Type B pancreatic cell (in vitro differentiated cells): ENCODE results near the gene MAP1LC3B. TPM values are rescaled to one million over a fixed set of nuclear protein-coding genes. Genes with fewer than 3 reads are reported as not detected.

Experiments used
- DNase-seq: peaks from one replicate; pipeline ENCODE4 v3.0.0; 2021; ENCODE audit warnings: mixed read lengths; ENCODE audit not compliant: unreplicated experiment; ENCODE audit errors: extremely low spot score
- H3K27ac Mint-ChIP-seq: 2 replicates; pipeline ENCODE4 v1.8.0; 2021; ENCODE audit warnings: mild to moderate bottlenecking, mixed read lengths
- H3K27me3 Mint-ChIP-seq: 2 replicates; pipeline ENCODE4 v1.8.0; 2021; ENCODE audit warnings: mixed read lengths
- H3K36me3 Mint-ChIP-seq: 2 replicates; pipeline ENCODE4 v1.8.0; 2021; ENCODE audit warnings: mixed read lengths
- H3K4me1 Mint-ChIP-seq: one replicate; pipeline ENCODE4 v1.8.0; 2021; ENCODE audit warnings: mixed read lengths; ENCODE audit not compliant: unreplicated experiment
- H3K4me3 Mint-ChIP-seq: 2 replicates; pipeline ENCODE4 v1.8.0; 2021; ENCODE audit warnings: mild to moderate bottlenecking, mixed read lengths
- H3K9me3 Mint-ChIP-seq: 2 replicates; pipeline ENCODE4 v1.8.0; 2021; ENCODE audit warnings: mixed read lengths
- CTCF ChIP-seq: fragments of 200-600 bp; sonication (generic); conservative IDR thresholded peaks from 2 replicates; pipeline ENCODE4 v1.5.0; 2021; ENCODE audit warnings: antibody characterized with exemption, mild to moderate bottlenecking
- total RNA-seq: library from RNA; stranded (reverse); gene quantifications from 2 replicates; pipeline ENCODE4 v1.2.1, GENCODE V29; 2021; ENCODE audit warnings: low replicate concordance

Gene MAP1LC3B
- total RNA-seq, 1 donor from 2014 or later, result 44.4 TPM

GRCh38 chr16:87369796-87370719, 22.1 kb upstream of the MAP1LC3B start:
- no peaks in the 10 kb centered on the region for H3K9me3 Mint-ChIP-seq
- no peak overlapping the region for H3K27ac Mint-ChIP-seq
- no peak overlapping the region for H3K4me3 Mint-ChIP-seq

GRCh38 chr16:87371261-87371866, 20.8 kb upstream of the MAP1LC3B start:
- no peak overlapping the region for H3K27ac Mint-ChIP-seq
- no peak overlapping the region for H3K4me3 Mint-ChIP-seq
- no peak for DNase-seq
- no peaks in the 10 kb centered on the region for H3K36me3 Mint-ChIP-seq
- no peaks in the 10 kb centered on the region for H3K9me3 Mint-ChIP-seq
- H3K4me1 Mint-ChIP-seq, result peaks cover 32% of the 10 kb centered on the region
- no peaks in the 10 kb centered on the region for H3K27me3 Mint-ChIP-seq
- TF ChIP-seq CTCF, result no peak

More at GRCh38 chr16:87369796-87370719, 22.1 kb upstream of the MAP1LC3B start:
- DNase-seq, result no peak
- H3K36me3 Mint-ChIP-seq, result no peaks in the 10 kb centered on the region
- peaks cover 26% of the 10 kb centered on the region for H3K4me1 Mint-ChIP-seq
- H3K27me3 Mint-ChIP-seq, result no peaks in the 10 kb centered on the region
- no peak for TF ChIP-seq CTCF

GRCh38 chr16:87372305-87372704, 19.8 kb upstream of the MAP1LC3B start:
- no peak overlapping the region for H3K27ac Mint-ChIP-seq
- no peaks in the 10 kb centered on the region for H3K27me3 Mint-ChIP-seq
- no peaks in the 10 kb centered on the region for H3K36me3 Mint-ChIP-seq
- peaks cover 32% of the 10 kb centered on the region for H3K4me1 Mint-ChIP-seq
- DNase-seq, result no peak
- no peak overlapping the region for H3K4me3 Mint-ChIP-seq
- H3K9me3 Mint-ChIP-seq, result no peaks in the 10 kb centered on the region
- TF ChIP-seq CTCF, result no peak

GRCh38 chr16:87374313-87374712, 17.8 kb upstream of the MAP1LC3B start:
- TF ChIP-seq CTCF, result no peak
- Mint-ChIP-seq H3K4me1 (peaks cover 17% of the 10 kb centered on the region), H3K9me3 (no peaks in the 10 kb centered on the region), H3K4me3 (no peak overlapping the region), H3K27me3 (no peaks in the 10 kb centered on the region), H3K36me3 (no peaks in the 10 kb centered on the region), H3K27ac (no peak overlapping the region)
- no peak for DNase-seq

GRCh38 chr16:87375426-87376135, 16.6 kb upstream of the MAP1LC3B start:
- Mint-ChIP-seq H3K27me3 (no peaks in the 10 kb centered on the region), H3K9me3 (no peaks in the 10 kb centered on the region), H3K36me3 (no peaks in the 10 kb centered on the region), H3K27ac (no peak overlapping the region), H3K4me1 (peaks cover 17% of the 10 kb centered on the region), H3K4me3 (no peak overlapping the region)
- no peak for DNase-seq
- no peak for TF ChIP-seq CTCF
